GM21723 (cell line): ENCODE data around the gene SPDYC.

Experiments
- ATAC-seq: cut with Tn5 transposase; IDR thresholded peaks from one replicate; pipeline ENCODE4 v1.9.1; 2021; ENCODE audit warnings: mild to moderate bottlenecking, moderate library complexity; ENCODE audit not compliant: unreplicated experiment

SPDYC gene

GRCh38 chr11:65204646-65205601 is 34.9 kb downstream of the SPDYC start:
- no peak for ATAC-seq

- no peak for ATAC-seq
Measured at GRCh38 chr11:65205602-65205967, 35.6 kb downstream of the SPDYC start.

- no peak for ATAC-seq
Measured at GRCh38 chr11:65206441-65206841, 36.4 kb downstream of the SPDYC start.

- ATAC-seq, result no peak
Measured at GRCh38 chr11:65206901-65207300, 36.9 kb downstream of the SPDYC start.

GRCh38 chr11:65207918-65208784 is 38.1 kb downstream of the SPDYC start:
- no peak for ATAC-seq

GRCh38 chr11:65208785-65209710 is 39.0 kb downstream of the SPDYC start:
- ATAC-seq, result no peak

GRCh38 chr11:65209711-65210360 is 39.8 kb downstream of the SPDYC start:
- ATAC-seq, result no peak

GRCh38 chr11:65210361-65210731 is 40.3 kb downstream of the SPDYC start:
- no peak for ATAC-seq

- ATAC-seq, result no peak
Measured at GRCh38 chr11:65210748-65211147, 40.7 kb downstream of the SPDYC start.

GRCh38 chr11:65211293-65212105 is 41.5 kb downstream of the SPDYC start:
- no peak for ATAC-seq

- ATAC-seq, result no peak
Measured at GRCh38 chr11:65212226-65212801, 42.3 kb downstream of the SPDYC start.

- ATAC-seq, result no peak
Measured at GRCh38 chr11:65213322-65214211, 43.5 kb downstream of the SPDYC start.

- ATAC-seq, result no peak
Measured at GRCh38 chr11:65214212-65214845, 44.3 kb downstream of the SPDYC start.

GRCh38 chr11:65215441-65216076 is 45.5 kb downstream of the SPDYC start:
- no peak for ATAC-seq

- ATAC-seq, result no peak
Measured at GRCh38 chr11:65216830-65217229, 46.8 kb downstream of the SPDYC start.

- no peak for ATAC-seq
Measured at GRCh38 chr11:65217441-65218423, 47.7 kb downstream of the SPDYC start.
